IMR-90 (cell line): ENCODE measurements around the gene SPAG16. TPM values are rescaled to one million over a fixed set of nuclear protein-coding genes. Genes with fewer than 3 reads are reported as not detected.

Experiments
- ATAC-seq: fragments of 200-7000 bp; cut with Tn5 transposase; 2 replicates; pipeline ENCODE4 v1.9.1; 2020; ENCODE audit warnings: low read depth, mild to moderate bottlenecking, moderate library complexity
- BruUV-seq: library from RNA; stranded (reverse); fragments of 400-500 nt; replicated peaks from 2 replicates; lab custom pipeline; 2021; lab: Mats Ljungman, UMichigan
- CTCF ChIA-PET: fragments of 300-600 bp; formaldehyde crosslinking; extraction: SDS; loops from one replicate; lab custom pipeline; 2021; ENCODE audit warnings: antibody characterized with exemption; lab: Yijun Ruan, JAX
- POLR2A ChIA-PET: fragments of 300-600 bp; sonication (Branson Sonifier 250); formaldehyde crosslinking; loops from one replicate; lab custom pipeline; 2022; ENCODE audit warnings: antibody characterized with exemption; ENCODE audit not compliant: unreplicated experiment; lab: Charles Lee
- DNase-seq: peaks from one replicate; pipeline ENCODE4 v3.0.0; 2013
- H2AFZ ChIP-seq: replicated peaks from 2 replicates; pipeline ENCODE3; 2013; ENCODE audit warnings: low read length, mild to moderate bottlenecking; ENCODE audit not compliant: poor library complexity
- H2AK5ac ChIP-seq: 2 replicates; pipeline ENCODE4 v1.6.1; 2013; ENCODE audit warnings: low read depth, low read length, inconsistent platforms
- H2AK9ac ChIP-seq: replicated peaks from 2 replicates; pipeline ENCODE3; 2013; ENCODE audit warnings: mild to moderate bottlenecking, low read depth, low read length, moderate library complexity; ENCODE audit not compliant: poor library complexity
- H2BK120ac ChIP-seq: 2 replicates; pipeline ENCODE4 v1.6.1; 2013; ENCODE audit warnings: low read depth, low read length, inconsistent platforms
- H2BK15ac ChIP-seq: 3 replicates; pipeline ENCODE4 v1.6.1; 2013; ENCODE audit warnings: low read depth, low read length, inconsistent platforms
- H2BK20ac ChIP-seq: 2 replicates; pipeline ENCODE4 v1.6.1; 2013; ENCODE audit warnings: low read depth, mild to moderate bottlenecking, inconsistent platforms, low read length, moderate library complexity
- H2BK5ac ChIP-seq: 2 replicates; pipeline ENCODE4 v1.6.1; 2013; ENCODE audit warnings: mild to moderate bottlenecking, low read depth, low read length, inconsistent platforms; ENCODE audit not compliant: poor library complexity, severe bottlenecking
- H3K14ac ChIP-seq: replicated peaks from 2 replicates; pipeline ENCODE4 v1.6.1; 2013; ENCODE audit warnings: low read depth, low read length, inconsistent platforms
- H3K18ac ChIP-seq: 2 replicates; pipeline ENCODE4 v1.6.1; 2013; ENCODE audit warnings: low read depth, low read length, control low read depth
- H3K23ac ChIP-seq: 2 replicates; pipeline ENCODE4 v1.6.1; 2013; ENCODE audit warnings: low read depth, low read length, inconsistent platforms
- H3K27ac ChIP-seq: 2 replicates; pipeline ENCODE4 v1.5.1; 2013; ENCODE audit warnings: mild to moderate bottlenecking, control low read depth, low read length; ENCODE audit not compliant: insufficient read depth
- H3K27me3 ChIP-seq: 2 replicates; pipeline ENCODE4 v1.6.1; 2013; ENCODE audit warnings: low read length; ENCODE audit not compliant: control insufficient read depth, insufficient read depth
- H3K36me3 ChIP-seq: 2 replicates; pipeline ENCODE4 v1.6.1; 2013; ENCODE audit warnings: low read length, mixed read lengths; ENCODE audit not compliant: control insufficient read depth, insufficient read depth
- H3K4ac ChIP-seq: 2 replicates; pipeline ENCODE4 v1.6.1; 2013; ENCODE audit warnings: low read depth, low read length, inconsistent platforms
- H3K4me1 ChIP-seq: 2 replicates; pipeline ENCODE4 v1.6.1; 2013; ENCODE audit warnings: low read length, mixed read lengths; ENCODE audit not compliant: control insufficient read depth, insufficient read depth
- H3K4me2 ChIP-seq: 2 replicates; pipeline ENCODE4 v1.6.1; 2013; ENCODE audit warnings: low read depth, mild to moderate bottlenecking, control low read depth, low read length, moderate library complexity
- H3K4me3 ChIP-seq: 2 replicates; pipeline ENCODE4 v1.5.1; 2013; ENCODE audit warnings: low read depth, mild to moderate bottlenecking, control low read depth, low read length, moderate library complexity; ENCODE audit not compliant: insufficient read depth
- H3K56ac ChIP-seq: 2 replicates; pipeline ENCODE4 v1.6.1; 2013; ENCODE audit warnings: low read length, inconsistent platforms; ENCODE audit not compliant: insufficient read depth; ENCODE audit errors: extremely low read depth
- H3K79me1 ChIP-seq, 2 experiments: 2 replicates each; pipeline ENCODE4 v1.6.1; 2013; ENCODE audit warnings: low read length in 2 of 2, inconsistent platforms in 1 of 2, low read depth in 1 of 2
- H3K9ac ChIP-seq: 2 replicates; pipeline ENCODE4 v1.6.1; 2013; ENCODE audit warnings: low read depth, low read length, control low read depth
- H3K9me1 ChIP-seq: 2 replicates; pipeline ENCODE4 v1.6.1; 2013; ENCODE audit warnings: low read length, inconsistent platforms; ENCODE audit not compliant: insufficient read depth
- H3K9me3 ChIP-seq: 2 replicates; pipeline ENCODE4 v1.6.1; 2013; ENCODE audit warnings: low read length; ENCODE audit not compliant: control insufficient read depth, insufficient read depth
- H4K20me1 ChIP-seq: 2 replicates; pipeline ENCODE4 v1.6.1; 2013; ENCODE audit warnings: low read length, inconsistent platforms; ENCODE audit not compliant: insufficient read depth
- H4K5ac ChIP-seq: 2 replicates; pipeline ENCODE4 v1.6.1; 2013; ENCODE audit warnings: mild to moderate bottlenecking, low read depth, low read length, control low read depth
- H4K8ac ChIP-seq, 2 experiments: 2 replicates each; pipeline ENCODE4 v1.6.1; 2013; ENCODE audit warnings: low read depth in 2 of 2, low read length in 2 of 2, control low read depth in 1 of 2, inconsistent platforms in 1 of 2
- H4K91ac ChIP-seq: 2 replicates; pipeline ENCODE4 v1.6.1; 2013; ENCODE audit warnings: low read depth, low read length, inconsistent platforms; ENCODE audit not compliant: insufficient read depth
- BHLHE40 ChIP-seq: fragments of 150-350 bp; IDR thresholded peaks from 2 replicates; pipeline ENCODE4 v1.6.1; 2016; ENCODE audit warnings: mild to moderate bottlenecking, low read depth, low read length
- CEBPB ChIP-seq: IDR thresholded peaks from 2 replicates; pipeline ENCODE4 v1.6.1; 2012; ENCODE audit warnings: low read depth, low read length, improper control_type of control experiment
- CTCF ChIP-seq: conservative IDR thresholded peaks from 2 replicates; pipeline ENCODE4 v1.5.1; 2012; ENCODE audit warnings: mild to moderate bottlenecking, low read depth, low read length, improper control_type of control experiment
- WGBS, 2 experiments: methylation state at CpG; one replicate each; pipeline versions ENCODE4 v1.1.5 to v1.1.7; 2013; ENCODE audit warnings: missing lambda C conversion rate in 2 of 2; ENCODE audit not compliant: insufficient read length in 1 of 2; ENCODE audit errors: extremely low coverage in 2 of 2; 5-methylcytosine and 5-hydroxymethylcytosine counted together
- dilution Hi-C: fragments of 300-500 bp; cut with HindIII; formaldehyde crosslinking; loops from one replicate; pipeline ENCODE4 v1.14.3; 2018; ENCODE audit warnings: low sequenced_read_pairs; ENCODE audit not compliant: unreplicated experiment
- in situ Hi-C: fragments of 300-500 bp; cut with MboI; formaldehyde crosslinking; loops from 3 replicates; pipeline ENCODE4 v1.14.3; 2019; ENCODE audit warnings: low sequenced_read_pairs, inconsistent platforms, mixed read lengths
- intact Hi-C: fragments of 100-400 bp; cut with micrococcal nuclease; formaldehyde crosslinking; loops from 2 replicates; pipeline ENCODE4 v1.10.0; 2022
- polyA plus RNA-seq, 3 experiments: library from polyadenylated mRNA; depleted of rRNA; stranded (reverse); fragments of >200 nt; gene quantifications; 2 replicates each; pipeline ENCODE4 v1.2.3, GENCODE V29; 2012; ENCODE audit warnings: low replicate concordance in 1 of 3
- total RNA-seq: library from RNA; depleted of rRNA; stranded (reverse); fragments of >200 nt; gene quantifications from 2 replicates; pipeline ENCODE4 v1.2.3, GENCODE V29; 2012

The SPAG16 gene
- total and polyA plus RNA-seq, 2 of the 4 experiments (the other 2 are of a cell fraction), result 7.3 to 13.5 TPM

- no peak for TF ChIP-seq BHLHE40
- no peak for TF ChIP-seq CEBPB
- no peak for TF ChIP-seq CTCF
- no peak overlapping the region for H2BK5ac ChIP-seq
- H2BK20ac ChIP-seq, result no peak overlapping the region
- H3K27ac ChIP-seq, result no peak overlapping the region
- no peak overlapping the region for H3K4ac ChIP-seq
- H3K4me3 ChIP-seq, result no peak overlapping the region
- H3K14ac ChIP-seq, result no peak overlapping the region
- WGBS, 2 experiments, result no CpG with 5 or more reads among the region's 8 CpGs
- ChIA-PET POLR2A (no interaction called here), CTCF (no interaction called here)
- no peak overlapping the region for H2AFZ ChIP-seq
- H3K9me1 ChIP-seq, result no peaks in the 10 kb centered on the region
- H3K23ac ChIP-seq, result no peak overlapping the region
- no peaks in the 10 kb centered on the region for H3K36me3 ChIP-seq
- no peak overlapping the region for H4K8ac ChIP-seq
- H4K5ac ChIP-seq, result no peak overlapping the region
- no peak overlapping the region for H3K9ac ChIP-seq
- dilution Hi-C loops (no loop called here), intact Hi-C loops (no loop called here), in situ Hi-C loops (no loop called here)
- H4K91ac ChIP-seq, result no peak overlapping the region
- H2BK120ac ChIP-seq, result no peak overlapping the region
- no peak overlapping the region for H3K4me2 ChIP-seq
- no peak overlapping the region for H2AK5ac ChIP-seq
- no peaks in the 10 kb centered on the region for H3K79me1 ChIP-seq
- H3K56ac ChIP-seq, result no peak overlapping the region
- DNase-seq (no peak), ATAC-seq (no peak)
- no peak overlapping the region for H3K18ac ChIP-seq
- no peaks in the 10 kb centered on the region for H3K4me1 ChIP-seq
- no peak overlapping the region for H2AK9ac ChIP-seq
- no peak overlapping the region for H2BK15ac ChIP-seq
- no TSS peak for BruUV-seq
- H3K27me3 ChIP-seq, result no peaks in the 10 kb centered on the region
- H3K9me3 ChIP-seq, result peaks cover 4% of the 10 kb centered on the region
- H4K20me1 ChIP-seq, result no peaks in the 10 kb centered on the region
Observed at GRCh38 chr2:213562539-213563180, 278.4 kb downstream of the SPAG16 start.
